Common myeloid progenitor, CD34-positive (primary cell): ENCODE measurements around the gene PPP1R3G.

Source experiments
- CTCF ChIA-PET: fragments of 350-600 bp; sonication (Branson Sonifier 250); formaldehyde crosslinking; loops from one replicate; lab custom pipeline; 2021; ENCODE audit warnings: antibody characterized with exemption; lab: Charles Lee
- POLR2A ChIA-PET: fragments of 350-600 bp; sonication (Branson Sonifier 250); formaldehyde crosslinking; loops from one replicate; lab custom pipeline; 2021; ENCODE audit warnings: antibody characterized with exemption; lab: Charles Lee
- DNase-seq, 3 donors: peaks; one replicate each; pipeline versions ENCODE4 v3.0.0 to v3.0.0-alpha.2; 2013
- H3K27ac ChIP-seq, 2 experiments: 1 replicate in 1 of 2; 2 replicates in 1 of 2; pipeline ENCODE4 v1.7.0; 2013; ENCODE audit warnings: inconsistent platforms in 2 of 2, low read length in 2 of 2, mild to moderate bottlenecking in 2 of 2, low read depth in 1 of 2, moderate library complexity in 1 of 2; ENCODE audit not compliant: severe bottlenecking in 2 of 2, insufficient read depth in 1 of 2, poor library complexity in 1 of 2
- H3K27me3 ChIP-seq, 5 experiments: replicated peaks in 2 of 5; 1 replicate in 3 of 5; 2 replicates in 2 of 5; pipeline versions ENCODE4 v1.6.1 to v1.7.0; 2013; ENCODE audit warnings: low read length in 4 of 5, mild to moderate bottlenecking in 2 of 5, moderate library complexity in 2 of 5, inconsistent platforms in 1 of 5; ENCODE audit not compliant: insufficient read depth in 5 of 5, control insufficient read depth in 4 of 5
- H3K36me3 ChIP-seq, 4 experiments: 1 replicate in 2 of 4; 2 replicates in 2 of 4; pipeline versions ENCODE4 v1.6.1 to v1.7.0; 2013; ENCODE audit warnings: low read length in 3 of 4, control low read depth in 1 of 4, mild to moderate bottlenecking in 1 of 4; ENCODE audit not compliant: control insufficient read depth in 4 of 4, insufficient read depth in 4 of 4
- H3K4me1 ChIP-seq, 4 experiments: 1 replicate in 3 of 4; 2 replicates in 1 of 4; pipeline versions ENCODE4 v1.6.1 to v1.7.1; 2013; ENCODE audit warnings: low read length in 3 of 4, mild to moderate bottlenecking in 3 of 4, control low read depth in 1 of 4, inconsistent platforms in 1 of 4, moderate library complexity in 1 of 4; ENCODE audit not compliant: control insufficient read depth in 4 of 4, insufficient read depth in 4 of 4; ENCODE audit errors: control extremely low read depth in 1 of 4
- H3K4me3 ChIP-seq, 7 experiments: 1 replicate in 4 of 7; 2 replicates in 3 of 7; pipeline versions ENCODE4 v1.5.1 to v1.7.0; 2013; ENCODE audit warnings: mild to moderate bottlenecking in 7 of 7, low read length in 6 of 7, moderate library complexity in 6 of 7, inconsistent platforms in 2 of 7, low read depth in 2 of 7, control low read depth in 1 of 7; ENCODE audit not compliant: insufficient read depth in 4 of 7, control insufficient read depth in 1 of 7; ENCODE audit errors: extremely low read depth in 1 of 7
- H3K9me3 ChIP-seq, 5 experiments: 1 replicate in 4 of 5; 2 replicates in 1 of 5; pipeline versions ENCODE4 v1.6.1 to v1.7.1; 2013; ENCODE audit warnings: low read length in 4 of 5, mild to moderate bottlenecking in 2 of 5, inconsistent platforms in 1 of 5, low read depth in 1 of 5, moderate library complexity in 1 of 5; ENCODE audit not compliant: control insufficient read depth in 4 of 5, insufficient read depth in 2 of 5; ENCODE audit errors: control extremely low read depth in 1 of 5
- WGBS: methylation state at CpG from one replicate; pipeline ENCODE4 v1.1.5; 2013; ENCODE audit not compliant: insufficient coverage; 5-methylcytosine and 5-hydroxymethylcytosine counted together

Gene PPP1R3G

DNA sequence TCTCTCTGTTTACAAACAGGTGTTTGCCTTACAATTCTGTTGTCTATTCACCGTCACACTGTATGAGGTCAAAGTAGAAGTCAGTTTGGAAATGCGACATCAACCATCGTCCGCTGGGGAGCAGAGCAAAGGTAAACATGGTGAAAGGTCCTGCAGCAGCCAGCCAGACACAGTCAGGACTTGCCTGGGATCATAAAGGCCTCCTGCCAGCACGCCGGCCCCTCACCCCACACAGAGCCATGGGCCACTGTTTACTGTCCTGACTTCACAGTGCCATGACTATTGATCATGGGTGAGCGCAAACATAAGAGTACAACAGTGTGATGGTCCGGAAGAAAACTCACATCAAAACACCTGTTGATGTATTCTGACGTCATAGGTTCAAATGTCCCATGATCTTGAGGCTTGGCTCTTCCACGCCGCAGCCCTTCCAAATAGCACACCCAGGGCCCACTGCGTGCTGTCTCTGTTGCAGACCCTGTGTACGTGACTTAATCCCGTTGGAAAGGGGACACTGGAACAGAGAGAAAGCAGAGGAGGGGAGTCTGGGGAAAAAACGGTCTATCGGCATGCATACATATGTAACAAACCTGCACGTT is 16.9 kb upstream of the PPP1R3G start:
- DNase-seq, result no peak
- H3K27me3 ChIP-seq, result no peaks in the 10 kb centered on the region
- no peaks in the 10 kb centered on the region for H3K36me3 ChIP-seq
- H3K9me3 ChIP-seq, result peaks cover 0 to 2% (median 0%) of the 10 kb centered on the region in 5 experiments
- H3K27ac ChIP-seq, result no peak overlapping the region
- WGBS, result 100% methylated on average over 10 of the region's 17 CpGs
- CTCF ChIA-PET, result no interaction called here
- no peaks in the 10 kb centered on the region for H3K4me1 ChIP-seq
- H3K4me3 ChIP-seq, result no peak overlapping the region
- POLR2A ChIA-PET, result no interaction called here

DNA sequence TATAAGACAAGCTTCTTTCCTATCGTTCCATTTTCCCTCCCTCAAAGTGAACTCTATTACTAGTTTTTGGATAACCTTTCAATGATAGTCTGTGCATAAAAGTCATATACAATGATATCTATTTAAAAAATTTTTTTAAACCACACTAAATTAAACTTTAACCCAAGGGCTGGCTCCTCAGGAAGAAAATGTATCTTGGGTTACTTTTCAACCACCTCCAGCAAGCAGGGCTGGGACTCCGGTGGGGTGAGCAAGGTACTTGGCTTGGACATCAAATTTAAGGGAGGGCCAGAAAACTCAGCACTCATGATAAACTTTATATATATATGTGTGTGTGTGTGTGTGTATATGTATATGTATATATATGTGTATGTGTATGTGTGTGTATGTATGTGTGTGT is 13.9 kb upstream of the PPP1R3G start:
- H3K9me3 ChIP-seq, result peaks cover 0 to 5% (median 0%) of the 10 kb centered on the region in 5 experiments
- H3K36me3 ChIP-seq, result no peaks in the 10 kb centered on the region
- no CpG with 5 or more reads among the region's 2 CpGs for WGBS
- DNase-seq, result no peak
- CTCF ChIA-PET, result no interaction called here
- H3K27me3 ChIP-seq, result no peaks in the 10 kb centered on the region
- H3K27ac ChIP-seq, result no peak overlapping the region
- H3K4me1 ChIP-seq, result no peaks in the 10 kb centered on the region
- no peak overlapping the region for H3K4me3 ChIP-seq
- POLR2A ChIA-PET, result no interaction called here

DNA sequence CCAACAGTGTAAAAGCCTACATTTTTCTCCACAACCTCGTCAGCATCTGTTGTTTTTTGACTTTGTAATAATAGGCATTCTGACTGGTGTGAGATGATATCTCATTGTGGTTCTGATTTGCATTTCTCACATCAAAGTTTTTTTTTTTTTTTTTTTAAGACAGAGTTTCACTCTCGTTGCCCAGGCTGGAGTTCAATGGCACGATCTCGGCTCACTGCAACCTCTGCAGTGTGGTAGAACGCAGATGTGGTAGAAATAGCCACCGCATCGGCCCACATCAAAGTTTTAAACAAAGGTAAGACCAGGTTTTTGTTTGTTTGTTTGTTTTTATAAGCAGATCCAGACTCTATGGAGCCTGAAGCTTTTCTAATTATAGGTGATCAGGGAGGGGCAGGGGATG is 12.7 kb upstream of the PPP1R3G start:
- ChIA-PET CTCF (interaction anchor here (0.6 kb wide), 1 partner anchor 751 kb away, joined by 3 read pairs; no protein-coding TSS in a partner anchor), POLR2A (no interaction called here)
- Histone ChIP-seq H3K4me3 (no peak overlapping the region), H3K36me3 (no peaks in the 10 kb centered on the region), H3K4me1 (no peaks in the 10 kb centered on the region), H3K27me3 (no peaks in the 10 kb centered on the region), H3K27ac (no peak overlapping the region), H3K9me3 (peaks cover 0 to 5% (median 0%) of the 10 kb centered on the region in 5 experiments)
- no CpG with 5 or more reads among the region's 7 CpGs for WGBS
- no peak for DNase-seq

DNA sequence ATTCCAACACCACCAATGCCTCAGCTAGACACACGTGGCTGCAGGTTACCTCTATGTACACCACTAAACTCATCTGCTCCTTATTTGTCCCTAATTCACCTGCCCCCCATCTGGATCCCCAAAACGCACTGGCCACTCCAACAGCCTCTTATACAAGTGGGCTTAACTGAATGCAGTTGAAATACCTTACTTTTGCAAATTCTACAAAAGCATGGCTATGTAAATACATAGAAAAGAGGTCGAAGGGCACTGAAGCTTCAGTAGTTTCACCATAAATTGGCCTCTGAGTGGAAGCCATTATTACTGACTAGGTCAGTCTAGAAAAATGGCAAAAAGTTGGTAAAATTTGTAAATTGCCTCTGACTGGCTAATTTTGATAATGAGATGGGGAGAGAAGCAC is 11.1 kb upstream of the PPP1R3G start:
- CTCF ChIA-PET, result no interaction called here
- H3K27me3 ChIP-seq, result no peaks in the 10 kb centered on the region
- H3K9me3 ChIP-seq, result peaks cover 0 to 9% (median 2%) of the 10 kb centered on the region in 5 experiments
- no peak overlapping the region for H3K4me3 ChIP-seq
- H3K27ac ChIP-seq, result no peak overlapping the region
- no peaks in the 10 kb centered on the region for H3K4me1 ChIP-seq
- no peaks in the 10 kb centered on the region for H3K36me3 ChIP-seq
- 95% methylated on average over 2 of the region's 3 CpGs for WGBS
- POLR2A ChIA-PET, result no interaction called here
- no peak for DNase-seq

DNA sequence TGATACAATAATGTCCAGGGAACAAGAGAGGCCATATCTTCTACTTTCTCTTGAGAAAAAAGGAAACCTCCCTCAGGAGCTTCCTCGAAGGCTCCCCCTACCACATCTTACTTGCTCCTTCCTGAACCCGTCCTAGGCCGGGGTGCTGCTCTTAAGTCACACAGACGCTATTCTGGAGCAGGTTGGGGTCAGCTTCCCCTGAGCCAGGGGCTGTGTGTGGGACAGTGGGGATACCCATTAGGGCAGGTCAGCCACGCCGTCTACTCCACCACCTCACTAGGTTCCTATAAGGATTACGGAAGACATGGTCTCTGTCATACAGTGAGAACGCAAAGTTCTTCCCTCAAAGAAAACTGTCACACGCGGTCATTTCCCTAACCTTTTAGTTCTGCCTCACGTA is 8.2 kb upstream of the PPP1R3G start:
- H3K9me3 ChIP-seq, result peaks cover 0 to 12% (median 6%) of the 10 kb centered on the region in 5 experiments
- H3K36me3 ChIP-seq, result no peaks in the 10 kb centered on the region
- no peaks in the 10 kb centered on the region for H3K4me1 ChIP-seq
- peaks cover 0 to 7% (median 0%) of the 10 kb centered on the region in 5 experiments for H3K27me3 ChIP-seq
- H3K27ac ChIP-seq, result no peak overlapping the region
- no peak for DNase-seq
- H3K4me3 ChIP-seq, result no peak overlapping the region
- WGBS, result 100% methylated on average over 6 of the region's 11 CpGs
- ChIA-PET CTCF (interaction anchor here (1.2 kb wide), 1 partner anchor 51 kb away, joined by 3 read pairs; no protein-coding TSS in a partner anchor), POLR2A (no interaction called here)

DNA sequence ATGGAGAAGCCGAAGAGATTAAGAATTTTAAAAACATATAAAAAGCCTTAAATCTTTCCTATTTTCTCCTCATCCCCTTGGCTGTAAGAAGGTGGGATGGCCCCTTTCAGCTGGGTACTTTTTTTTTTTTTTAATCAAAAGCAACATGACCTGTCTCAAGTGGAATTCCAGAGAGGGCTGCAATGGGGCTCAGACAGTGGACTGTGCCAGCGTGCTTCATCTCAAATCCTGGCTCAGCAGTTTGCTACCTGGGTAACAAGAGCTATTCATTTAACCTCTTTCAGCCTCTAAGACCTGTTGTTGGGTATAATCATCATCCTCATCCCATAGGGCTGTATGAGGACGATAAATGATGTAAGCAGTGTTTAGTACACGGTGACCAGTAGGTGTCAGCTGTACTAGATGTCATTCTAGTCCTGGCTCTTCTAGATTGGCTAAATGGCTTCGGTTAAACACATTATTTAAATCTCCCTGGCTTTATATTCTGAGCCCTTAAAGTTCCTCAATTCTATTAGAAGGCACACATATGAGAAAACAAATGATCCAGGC is 6.9 kb upstream of the PPP1R3G start:
- Histone ChIP-seq H3K27ac (no peak overlapping the region), H3K4me1 (no peaks in the 10 kb centered on the region), H3K9me3 (peaks cover 0 to 12% (median 6%) of the 10 kb centered on the region in 5 experiments), H3K4me3 (no peak overlapping the region), H3K36me3 (no peaks in the 10 kb centered on the region), H3K27me3 (peaks cover 0 to 18% (median 5%) of the 10 kb centered on the region in 5 experiments)
- ChIA-PET CTCF (no interaction called here), POLR2A (no interaction called here)
- DNase-seq, result no peak
- WGBS, result 100% methylated on average over 1 of the region's 5 CpGs

DNA sequence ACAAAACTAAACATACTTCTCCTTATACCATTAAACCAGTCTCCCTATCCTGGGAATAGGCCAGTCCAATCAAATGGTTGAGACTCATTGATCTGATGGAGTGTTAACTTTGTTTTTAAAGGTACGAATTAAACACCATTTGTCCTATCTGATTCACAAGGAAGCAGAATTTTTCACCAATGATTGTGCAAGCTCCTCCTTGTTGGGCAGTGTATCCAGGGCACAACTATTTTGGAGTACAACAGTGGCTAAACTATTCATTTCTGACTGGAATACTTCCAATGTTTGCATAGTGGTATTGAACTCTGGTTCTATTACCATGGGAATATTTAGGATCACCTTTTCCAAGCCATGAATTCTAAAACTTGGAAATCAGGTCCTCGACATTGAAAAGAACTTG is 5.4 kb upstream of the PPP1R3G start:
- ChIA-PET POLR2A (no interaction called here), CTCF (no interaction called here)
- 100% methylated on average over 1 of the region's 2 CpGs for WGBS
- Histone ChIP-seq H3K4me3 (no peak overlapping the region), H3K27me3 (peaks cover 5 to 33% (median 9%) of the 10 kb centered on the region in 5 experiments), H3K36me3 (no peaks in the 10 kb centered on the region), H3K4me1 (peaks cover 0 to 8% (median 7%) of the 10 kb centered on the region in 4 experiments), H3K9me3 (peaks cover 0 to 12% (median 6%) of the 10 kb centered on the region in 5 experiments), H3K27ac (no peak overlapping the region)
- DNase-seq, result no peak
